ENCODE data around the gene ISLR2.

GRCh38 chr15:74172701-74173379 lies 42.5 kb downstream of the ISLR2 start:
- TF ChIP-seq POLR2A (IDR thresholded peaks at IDR 0.05) (no peak), CTCF (IDR thresholded peaks at IDR 0.05) (no peak), EP300 (IDR thresholded peaks at IDR 0.05) (no peak)

Data from upper lobe of left lung (tissue), 4 donors.